DMS79 (cell line): ENCODE data around the gene RPL6.

Experiments used
- DNase-seq: peaks from one replicate; lab custom pipeline; 2025; lab: John Stamatoyannopoulos, UW

RPL6 gene

GRCh38 chr12:112380663-112381405, 28.6 kb downstream of the RPL6 start:
- DNase-seq: no peak

- peak; percentile 3 for DNase-seq
Measured at GRCh38 chr12:112375105-112375504, 34.3 kb downstream of the RPL6 start.

DNA sequence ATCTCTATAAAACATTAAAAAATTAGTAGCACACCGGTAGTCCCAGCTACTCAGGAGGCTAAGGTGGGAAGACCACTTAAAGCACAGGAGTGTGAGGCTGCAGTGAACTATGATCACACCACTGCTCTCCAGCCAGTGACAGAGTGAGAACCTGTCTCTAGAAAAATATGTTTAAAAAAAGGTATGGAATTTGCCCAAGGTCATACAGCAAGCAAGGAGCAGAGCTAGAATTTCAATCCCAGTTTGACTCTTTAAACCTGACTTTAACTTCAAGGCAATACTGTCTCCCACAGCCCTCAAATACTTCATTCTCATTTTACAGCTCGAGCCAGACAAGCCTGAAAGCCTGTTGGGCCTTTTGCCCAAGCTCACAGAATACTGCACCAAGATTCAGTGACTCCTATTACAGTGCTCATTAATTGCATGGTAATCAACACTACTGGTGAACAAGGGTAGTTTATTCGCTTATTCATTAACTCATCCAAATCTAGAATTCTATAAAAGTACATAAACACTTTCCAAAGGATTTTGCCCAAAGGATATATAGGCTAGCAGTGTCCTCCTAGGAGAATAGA, 35.2 kb downstream of the RPL6 start:
- DNase-seq: no peak

DNA sequence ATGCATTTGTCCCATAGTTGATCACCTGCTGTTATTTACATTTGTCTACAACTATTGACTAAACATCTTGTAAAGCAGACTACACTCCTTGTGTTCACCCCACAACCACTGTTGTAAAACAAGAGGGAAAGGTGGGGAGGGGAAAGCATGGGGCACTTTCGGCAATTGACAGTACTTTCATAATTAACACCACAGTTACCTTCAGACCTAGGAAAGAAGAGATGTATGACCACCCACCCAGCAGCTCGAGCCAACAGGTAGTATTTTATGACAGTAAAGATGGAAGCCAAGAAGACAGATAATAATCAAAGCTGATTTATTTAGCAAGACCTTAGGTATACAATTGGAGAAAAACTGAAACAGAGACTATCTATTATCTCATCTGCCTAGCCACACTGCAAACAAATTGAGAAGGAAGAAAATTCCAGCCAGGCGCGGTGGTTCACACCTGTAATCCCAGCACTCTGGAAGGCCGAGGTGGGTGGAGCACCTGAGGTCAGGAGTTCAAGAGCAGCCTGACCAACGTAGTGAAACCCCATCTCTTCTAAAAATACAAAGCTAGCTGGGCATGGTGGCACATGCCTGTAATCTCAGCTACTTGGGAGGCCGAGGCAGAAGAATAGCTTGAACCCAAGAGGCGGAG, 38.4 kb downstream of the RPL6 start:
- no peak for DNase-seq

GRCh38 chr12:112370199-112370598, 39.2 kb downstream of the RPL6 start:
- DNase-seq: no peak

GRCh38 chr12:112368856-112369255, 40.5 kb downstream of the RPL6 start:
- no peak for DNase-seq

- DNase-seq: no peak
Measured at GRCh38 chr12:112367965-112368364, 41.4 kb downstream of the RPL6 start.

GRCh38 chr12:112362310-112362709, 47.1 kb downstream of the RPL6 start:
- no peak for DNase-seq

DNA sequence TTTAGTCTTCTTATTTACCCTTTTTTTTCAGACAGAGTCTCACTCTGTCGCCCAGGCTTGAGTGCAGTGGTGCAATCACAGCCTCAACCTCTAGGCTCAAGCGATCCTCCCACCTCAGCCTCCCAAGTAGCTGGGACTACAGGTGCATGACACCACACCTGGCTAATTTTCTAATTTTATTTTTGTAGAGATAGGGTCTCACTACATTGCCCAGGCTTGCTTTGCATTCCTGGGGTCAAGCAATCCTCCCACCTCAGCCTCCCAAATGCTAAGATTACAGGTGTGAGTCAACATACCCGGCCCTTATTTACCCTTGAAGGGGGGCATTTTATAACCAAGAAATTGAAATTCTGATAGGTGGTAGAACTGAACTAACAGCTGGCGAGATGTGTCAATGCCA, 48.1 kb downstream of the RPL6 start:
- DNase-seq: no peak

GRCh38 chr12:112359290-112359689, 50.1 kb downstream of the RPL6 start:
- DNase-seq: no peak

DNA sequence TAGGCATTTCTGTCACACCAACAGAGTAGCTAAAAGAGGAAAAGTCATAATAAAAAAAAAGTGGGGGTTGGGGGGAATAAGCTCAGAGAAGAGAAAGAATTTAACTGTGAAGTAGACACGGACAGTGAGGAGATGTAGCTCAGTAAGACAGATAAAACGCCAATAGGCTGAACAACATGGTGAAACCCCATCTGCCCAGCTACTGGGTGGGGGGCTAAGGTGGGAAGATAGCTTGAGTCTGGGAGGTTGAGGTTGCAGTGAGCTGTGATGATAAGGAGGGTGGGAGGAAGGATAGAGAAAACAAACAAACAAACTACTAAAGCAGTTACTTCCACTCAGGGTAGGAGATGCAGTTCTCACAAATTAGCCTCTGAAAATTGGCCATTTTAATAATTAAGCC, 52.2 kb downstream of the RPL6 start:
- no peak for DNase-seq
